ENCODE data around the gene MGAT3. TPM values are rescaled to one million over a fixed set of nuclear protein-coding genes. Genes with fewer than 3 reads are reported as not detected.
"Not testable (repeated sequence)": the region's sequence is repeated elsewhere in the genome, so short reads cannot be mapped to it uniquely, and the experiment has no call there.

Gene MGAT3
- polyA plus RNA-seq, 1 of the 3 experiments (the other 2 are of a cell fraction) = 0.16 TPM

GRCh38 chr22:39410264-39410663, 46.5 kb upstream of the MGAT3 start:
- H3K4me2 ChIP-seq = no peak overlapping the region
- no peaks in the 10 kb centered on the region for H3K9me3 ChIP-seq
- CTCF ChIA-PET = interaction anchor here (0.8 kb wide), 1 partner anchor 83 kb away, joined by 3 read pairs; no protein-coding TSS in a partner anchor
- DNase-seq = no peak
- POLR2A ChIA-PET = interaction anchor here (0.6 kb wide), 1 partner anchor 92 kb away, joined by 3 read pairs; no protein-coding TSS in a partner anchor
- H3K79me2 ChIP-seq (ENCODE audit: insufficient read depth) = no peaks in the 10 kb centered on the region
- no peaks in the 10 kb centered on the region for H3K36me3 ChIP-seq (replicated peaks in 1 of 2; ENCODE audit: control insufficient read depth in 1 of 2, insufficient read depth in 2 of 2, low read length in 1 of 2)
- no peaks in the 10 kb centered on the region for H3F3A ChIP-seq (replicated peaks; ENCODE audit: insufficient read depth)
- H3K9me2 ChIP-seq = no peaks in the 10 kb centered on the region
- no peak overlapping the region for H3K27ac ChIP-seq (ENCODE audit: low read depth in 2 of 2, low read length in 1 of 2)
- no peak overlapping the region for H3K9ac ChIP-seq
- no peak overlapping the region for H2AFZ ChIP-seq (ENCODE audit: low read depth)
- H3K4me1 ChIP-seq (ENCODE audit: control insufficient read depth in 1 of 2, insufficient read depth in 2 of 2, low read depth in 1 of 2, low read length in 1 of 2) = no peaks in the 10 kb centered on the region
- TF ChIP-seq JUND (IDR thresholded peaks at IDR 0.05) = no peak
- TF ChIP-seq FOSL2 (IDR thresholded peaks at IDR 0.05; ENCODE audit: borderline replicate concordance, low read depth) = no peak
- H3K27me3 ChIP-seq (ENCODE audit: insufficient read depth) = no peaks in the 10 kb centered on the region
- no peaks in the 10 kb centered on the region for H4K20me1 ChIP-seq (ENCODE audit: insufficient read depth)
- no peak overlapping the region for H3K4me3 ChIP-seq (ENCODE audit: low read depth in 2 of 2, low read length in 1 of 2)
- 100% methylated on average over 3 of the region's 4 CpGs for WGBS (ENCODE audit: low lambda C conversion rate)

- H3K79me2 ChIP-seq (ENCODE audit: insufficient read depth); H3K9me2 ChIP-seq; H3K9ac ChIP-seq; H3F3A ChIP-seq (replicated peaks; ENCODE audit: insufficient read depth); H3K27ac ChIP-seq (ENCODE audit: low read depth in 2 of 2, low read length in 1 of 2); H3K9me3 ChIP-seq; H3K4me3 ChIP-seq (ENCODE audit: low read depth in 2 of 2, low read length in 1 of 2); H2AFZ ChIP-seq (ENCODE audit: low read depth); DNase-seq; H3K4me1 ChIP-seq (ENCODE audit: control insufficient read depth in 1 of 2, insufficient read depth in 2 of 2, low read depth in 1 of 2, low read length in 1 of 2); H3K27me3 ChIP-seq (ENCODE audit: insufficient read depth); H3K36me3 ChIP-seq (replicated peaks in 1 of 2; ENCODE audit: control insufficient read depth in 1 of 2, insufficient read depth in 2 of 2, low read length in 1 of 2); H4K20me1 ChIP-seq (ENCODE audit: insufficient read depth); H3K4me2 ChIP-seq; POLR2A ChIA-PET; CTCF ChIA-PET: not testable (repeated sequence)
- WGBS (ENCODE audit: low lambda C conversion rate) = 99% methylated on average over 11 of the region's 11 CpGs
These were observed 44.9 kb upstream of the MGAT3 start for GRCh38 chr22:39411828-39412365.

GRCh38 chr22:39413204-39413603, 43.6 kb upstream of the MGAT3 start:
- H2AFZ ChIP-seq (ENCODE audit: low read depth); H3K9me3 ChIP-seq; H3K4me2 ChIP-seq; POLR2A ChIA-PET; H3K9ac ChIP-seq; H3K4me3 ChIP-seq (ENCODE audit: low read depth in 2 of 2, low read length in 1 of 2); H3K27ac ChIP-seq (ENCODE audit: low read depth in 2 of 2, low read length in 1 of 2); DNase-seq; H3K9me2 ChIP-seq; H3K4me1 ChIP-seq (ENCODE audit: control insufficient read depth in 1 of 2, insufficient read depth in 2 of 2, low read depth in 1 of 2, low read length in 1 of 2); H3K27me3 ChIP-seq (ENCODE audit: insufficient read depth); H3K36me3 ChIP-seq (replicated peaks in 1 of 2; ENCODE audit: control insufficient read depth in 1 of 2, insufficient read depth in 2 of 2, low read length in 1 of 2); H3F3A ChIP-seq (replicated peaks; ENCODE audit: insufficient read depth); H3K79me2 ChIP-seq (ENCODE audit: insufficient read depth); H4K20me1 ChIP-seq (ENCODE audit: insufficient read depth): not testable (repeated sequence)
- CTCF ChIA-PET = interaction anchor here (1.3 to 1.9 kb wide), 2 partner anchors 9 to 116 kb away, joined by 3 to 4 read pairs; no protein-coding TSS in a partner anchor
- 93% methylated on average over 7 of the region's 7 CpGs for WGBS (ENCODE audit: low lambda C conversion rate)

DNA sequence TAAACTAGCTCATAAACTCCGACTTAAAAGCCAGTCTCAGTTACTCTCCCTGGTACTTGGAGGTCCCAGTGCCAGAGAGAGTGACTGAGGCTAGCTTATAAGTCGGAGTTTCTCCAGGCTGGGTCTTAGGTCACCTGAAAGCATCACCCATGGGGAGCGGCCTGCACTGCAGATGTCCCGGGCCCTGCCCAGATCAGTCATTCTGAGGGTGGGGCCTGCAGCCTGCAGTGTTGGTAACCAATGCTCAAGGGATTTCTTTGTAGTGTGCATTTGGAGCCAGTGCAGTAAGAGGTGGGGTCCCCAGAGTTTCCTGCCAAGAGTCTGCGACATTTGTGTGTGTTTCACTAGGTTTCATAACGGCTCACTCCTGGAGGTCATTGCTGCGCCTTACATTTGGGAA, 42.4 kb upstream of the MGAT3 start:
- ChIA-PET POLR2A (no interaction called here), CTCF (interaction anchor here (0.6 to 1.9 kb wide), 3 partner anchors 10 to 115 kb away, joined by 3 to 4 read pairs (median 3); no protein-coding TSS in a partner anchor)
- H3K9me3 ChIP-seq = no peaks in the 10 kb centered on the region
- H3F3A ChIP-seq (replicated peaks; ENCODE audit: insufficient read depth) = no peaks in the 10 kb centered on the region
- no peak for TF ChIP-seq TAF1 (IDR thresholded peaks at IDR 0.05; ENCODE audit: borderline replicate concordance, low read depth, low read length)
- TF ChIP-seq, protein P1, sequence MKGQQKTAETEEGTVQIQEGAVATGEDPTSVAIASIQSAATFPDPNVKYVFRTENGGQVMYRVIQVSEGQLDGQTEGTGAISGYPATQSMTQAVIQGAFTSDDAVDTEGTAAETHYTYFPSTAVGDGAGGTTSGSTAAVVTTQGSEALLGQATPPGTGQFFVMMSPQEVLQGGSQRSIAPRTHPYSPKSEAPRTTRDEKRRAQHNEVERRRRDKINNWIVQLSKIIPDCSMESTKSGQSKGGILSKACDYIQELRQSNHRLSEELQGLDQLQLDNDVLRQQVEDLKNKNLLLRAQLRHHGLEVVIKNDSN (IDR thresholded peaks at IDR 0.05; ENCODE audit: borderline replicate concordance, low read depth) = no peak
- TF ChIP-seq JUND (IDR thresholded peaks at IDR 0.05) = no peak
- TF ChIP-seq TCF12 (IDR thresholded peaks at IDR 0.05) = no peak
- no peak for TF ChIP-seq RAD21 (IDR thresholded peaks at IDR 0.05; ENCODE audit: low read length)
- no peak for TF ChIP-seq MEF2A (IDR thresholded peaks at IDR 0.05; ENCODE audit: borderline replicate concordance, low read depth)
- no peak for TF ChIP-seq GABPA (IDR thresholded peaks at IDR 0.05; ENCODE audit: low read depth)
- no peak for TF ChIP-seq MXI1 (IDR thresholded peaks at IDR 0.05; ENCODE audit: low read depth, low read length)
- no peak for TF ChIP-seq NRF1 (IDR thresholded peaks at IDR 0.05; ENCODE audit: low read depth, low read length)
- TF ChIP-seq IRF3 (IDR thresholded peaks at IDR 0.05; ENCODE audit: low read depth, low read length) = no peak
- TF ChIP-seq FOSL2 (IDR thresholded peaks at IDR 0.05; ENCODE audit: borderline replicate concordance, low read depth) = no peak
- no peak for TF ChIP-seq EP300 (IDR thresholded peaks at IDR 0.05; ENCODE audit: borderline replicate concordance in 1 of 2, low read depth in 1 of 2, low read length in 1 of 2)
- no peak for TF ChIP-seq SIN3A (IDR thresholded peaks at IDR 0.05; ENCODE audit: borderline replicate concordance, low read depth, low read length)
- TF ChIP-seq, protein P2, sequence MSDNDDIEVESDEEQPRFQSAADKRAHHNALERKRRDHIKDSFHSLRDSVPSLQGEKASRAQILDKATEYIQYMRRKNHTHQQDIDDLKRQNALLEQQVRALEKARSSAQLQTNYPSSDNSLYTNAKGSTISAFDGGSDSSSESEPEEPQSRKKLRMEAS (IDR thresholded peaks at IDR 0.05; ENCODE audit: low read depth) = no peak
- H3K79me2 ChIP-seq (ENCODE audit: insufficient read depth) = no peaks in the 10 kb centered on the region
- no peak overlapping the region for H3K4me2 ChIP-seq
- WGBS (ENCODE audit: low lambda C conversion rate) = 100% methylated on average over 4 of the region's 7 CpGs
- no peak overlapping the region for H3K9ac ChIP-seq
- no peaks in the 10 kb centered on the region for H3K27me3 ChIP-seq (ENCODE audit: insufficient read depth)
- no peaks in the 10 kb centered on the region for H3K9me2 ChIP-seq
- H3K4me1 ChIP-seq (ENCODE audit: control insufficient read depth in 1 of 2, insufficient read depth in 2 of 2, low read depth in 1 of 2, low read length in 1 of 2) = no peaks in the 10 kb centered on the region; a peak in 1 of 4 replicates
- H3K27ac ChIP-seq (ENCODE audit: low read depth in 2 of 2, low read length in 1 of 2) = no peak overlapping the region
- DNase-seq = no peak
- H3K36me3 ChIP-seq (replicated peaks in 1 of 2; ENCODE audit: control insufficient read depth in 1 of 2, insufficient read depth in 2 of 2, low read length in 1 of 2) = no peaks in the 10 kb centered on the region
- H3K4me3 ChIP-seq (ENCODE audit: low read depth in 2 of 2, low read length in 1 of 2) = no peak overlapping the region
- H4K20me1 ChIP-seq (ENCODE audit: insufficient read depth) = no peaks in the 10 kb centered on the region
- H2AFZ ChIP-seq (ENCODE audit: low read depth) = no peak overlapping the region

Data from SK-N-SH (cell line).